Measurements from ENCODE around the gene RPL19.

RPL19 gene

GRCh38 chr17:39223907-39224777, 24.1 kb downstream of the RPL19 start:
- Histone ChIP-seq H3K4me1 (ENCODE audit: control insufficient read depth, insufficient read depth, low read length, unreplicated experiment) (peaks cover 23% of the 10 kb centered on the region), H3K4me3 (ENCODE audit: low read depth, low read length) (peak overlapping the region; percentile 68; the same call in 1 of the 2 replicates), H3K79me2 (ENCODE audit: control insufficient read depth, insufficient read depth, low read length, unreplicated experiment) (no peaks in the 10 kb centered on the region), H3K27me3 (ENCODE audit: insufficient read depth, low read length) (peaks cover 21% of the 10 kb centered on the region), H2AFZ (ENCODE audit: low read length, unreplicated experiment) (no peak overlapping the region), H3K36me3 (ENCODE audit: insufficient read depth, low read length) (no peaks in the 10 kb centered on the region), H3K27ac (ENCODE audit: low read depth, low read length) (no peak overlapping the region)

GRCh38 chr17:39224778-39225307, 24.8 kb downstream of the RPL19 start:
- peak overlapping the region; percentile 43 for H2AFZ ChIP-seq (ENCODE audit: low read length, unreplicated experiment)
- no peaks in the 10 kb centered on the region for H3K36me3 ChIP-seq (ENCODE audit: insufficient read depth, low read length)
- H3K27me3 ChIP-seq (ENCODE audit: insufficient read depth, low read length) = peaks cover 21% of the 10 kb centered on the region
- H3K27ac ChIP-seq (ENCODE audit: low read depth, low read length) = no peak overlapping the region
- peaks cover 29% of the 10 kb centered on the region for H3K4me1 ChIP-seq (ENCODE audit: control insufficient read depth, insufficient read depth, low read length, unreplicated experiment)
- H3K4me3 ChIP-seq (ENCODE audit: low read depth, low read length) = peak overlapping the region; percentile 68
- no peaks in the 10 kb centered on the region for H3K79me2 ChIP-seq (ENCODE audit: control insufficient read depth, insufficient read depth, low read length, unreplicated experiment)

- Histone ChIP-seq H3K79me2 (ENCODE audit: control insufficient read depth, insufficient read depth, low read length, unreplicated experiment) (no peaks in the 10 kb centered on the region), H2AFZ (ENCODE audit: low read length, unreplicated experiment) (peak within 1 kb of the TSS; percentile 43), H3K36me3 (ENCODE audit: insufficient read depth, low read length) (no peaks in the 10 kb centered on the region), H3K27ac (ENCODE audit: low read depth, low read length) (no peak within 1 kb of the TSS), H3K4me1 (ENCODE audit: control insufficient read depth, insufficient read depth, low read length, unreplicated experiment) (peaks cover 29% of the 10 kb centered on the region), H3K4me3 (ENCODE audit: low read depth, low read length) (peak within 1 kb of the TSS; percentile 68), H3K27me3 (ENCODE audit: insufficient read depth, low read length) (peaks cover 21% of the 10 kb centered on the region)
Measured at GRCh38 chr17:39225308-39225958, 25.4 kb downstream of the RPL19 start, which contains the start of gene STAC2. Gene STAC2 (minus strand): TSS chr17:39225945. CDS start chr17:39225502, 443 bp downstream.

- peaks cover 33% of the 10 kb centered on the region for H3K4me1 ChIP-seq (ENCODE audit: control insufficient read depth, insufficient read depth, low read length, unreplicated experiment)
- peak overlapping the region; percentile 68 for H3K4me3 ChIP-seq (ENCODE audit: low read depth, low read length)
- H3K27me3 ChIP-seq (ENCODE audit: insufficient read depth, low read length) = peaks cover 21% of the 10 kb centered on the region
- no peaks in the 10 kb centered on the region for H3K79me2 ChIP-seq (ENCODE audit: control insufficient read depth, insufficient read depth, low read length, unreplicated experiment)
- H3K36me3 ChIP-seq (ENCODE audit: insufficient read depth, low read length) = no peaks in the 10 kb centered on the region
- H2AFZ ChIP-seq (ENCODE audit: low read length, unreplicated experiment) = no peak overlapping the region
- H3K27ac ChIP-seq (ENCODE audit: low read depth, low read length) = no peak overlapping the region
Measured at GRCh38 chr17:39225959-39226683, 26.0 kb downstream of the RPL19 start.

- Histone ChIP-seq H3K27ac (ENCODE audit: low read depth, low read length) (no peak overlapping the region), H3K79me2 (ENCODE audit: control insufficient read depth, insufficient read depth, low read length, unreplicated experiment) (no peaks in the 10 kb centered on the region), H3K36me3 (ENCODE audit: insufficient read depth, low read length) (no peaks in the 10 kb centered on the region), H3K4me1 (ENCODE audit: control insufficient read depth, insufficient read depth, low read length, unreplicated experiment) (peaks cover 37% of the 10 kb centered on the region), H3K4me3 (ENCODE audit: low read depth, low read length) (no peak overlapping the region), H2AFZ (ENCODE audit: low read length, unreplicated experiment) (no peak overlapping the region), H3K27me3 (ENCODE audit: insufficient read depth, low read length) (peaks cover 21% of the 10 kb centered on the region)
Measured at GRCh38 chr17:39227364-39227919, 27.4 kb downstream of the RPL19 start.

- Histone ChIP-seq H3K27me3 (ENCODE audit: insufficient read depth, low read length) (peaks cover 20% of the 10 kb centered on the region), H3K36me3 (ENCODE audit: insufficient read depth, low read length) (no peaks in the 10 kb centered on the region), H3K4me1 (ENCODE audit: control insufficient read depth, insufficient read depth, low read length, unreplicated experiment) (peaks cover 25% of the 10 kb centered on the region), H3K79me2 (ENCODE audit: control insufficient read depth, insufficient read depth, low read length, unreplicated experiment) (no peaks in the 10 kb centered on the region), H2AFZ (ENCODE audit: low read length, unreplicated experiment) (peak overlapping the region; percentile 28), H3K4me3 (ENCODE audit: low read depth, low read length) (no peak overlapping the region), H3K27ac (ENCODE audit: low read depth, low read length) (0 out of 2 replicates have a peak overlapping the region, but pooled peaks have one; percentile 0)
Measured at GRCh38 chr17:39229274-39229913, 29.3 kb downstream of the RPL19 start.

GRCh38 chr17:39230361-39230760, 30.3 kb downstream of the RPL19 start:
- Histone ChIP-seq H3K4me1 (ENCODE audit: control insufficient read depth, insufficient read depth, low read length, unreplicated experiment) (peaks cover 25% of the 10 kb centered on the region), H3K27ac (ENCODE audit: low read depth, low read length) (no peak overlapping the region), H3K36me3 (ENCODE audit: insufficient read depth, low read length) (no peaks in the 10 kb centered on the region), H3K79me2 (ENCODE audit: control insufficient read depth, insufficient read depth, low read length, unreplicated experiment) (no peaks in the 10 kb centered on the region), H3K27me3 (ENCODE audit: insufficient read depth, low read length) (peaks cover 10% of the 10 kb centered on the region), H2AFZ (ENCODE audit: low read length, unreplicated experiment) (no peak overlapping the region), H3K4me3 (ENCODE audit: low read depth, low read length) (no peak overlapping the region)

- H3K36me3 ChIP-seq (ENCODE audit: insufficient read depth, low read length) = no peaks in the 10 kb centered on the region
- peaks cover 23% of the 10 kb centered on the region for H3K4me1 ChIP-seq (ENCODE audit: control insufficient read depth, insufficient read depth, low read length, unreplicated experiment)
- H3K27ac ChIP-seq (ENCODE audit: low read depth, low read length) = no peak overlapping the region
- no peaks in the 10 kb centered on the region for H3K79me2 ChIP-seq (ENCODE audit: control insufficient read depth, insufficient read depth, low read length, unreplicated experiment)
- peaks cover 3% of the 10 kb centered on the region for H3K27me3 ChIP-seq (ENCODE audit: insufficient read depth, low read length)
- no peak overlapping the region for H2AFZ ChIP-seq (ENCODE audit: low read length, unreplicated experiment)
- no peak overlapping the region for H3K4me3 ChIP-seq (ENCODE audit: low read depth, low read length)
Measured at GRCh38 chr17:39231091-39231561, 31.0 kb downstream of the RPL19 start.

GRCh38 chr17:39231591-39232551, 31.8 kb downstream of the RPL19 start:
- H3K27ac ChIP-seq (ENCODE audit: low read depth, low read length) = no peak overlapping the region
- H2AFZ ChIP-seq (ENCODE audit: low read length, unreplicated experiment) = no peak overlapping the region
- peak overlapping the region; percentile 27; the same call in 1 of the 2 replicates for H3K4me3 ChIP-seq (ENCODE audit: low read depth, low read length)

More at GRCh38 chr17:39231591-39232551, 31.8 kb downstream of the RPL19 start:
- no peaks in the 10 kb centered on the region for H3K79me2 ChIP-seq (ENCODE audit: control insufficient read depth, insufficient read depth, low read length, unreplicated experiment)
- peaks cover 21% of the 10 kb centered on the region for H3K4me1 ChIP-seq (ENCODE audit: control insufficient read depth, insufficient read depth, low read length, unreplicated experiment)
- no peaks in the 10 kb centered on the region for H3K27me3 ChIP-seq (ENCODE audit: insufficient read depth, low read length)
- H3K36me3 ChIP-seq (ENCODE audit: insufficient read depth, low read length) = no peaks in the 10 kb centered on the region
